K562 (cell line): ENCODE results near the gene MLLT1. TPM values are rescaled to one million over a fixed set of nuclear protein-coding genes. Genes with fewer than 3 reads are reported as not detected.

Source experiments
- BHLHE40 ChIP-seq: IDR thresholded peaks from 2 replicates; pipeline ENCODE4 v1.6.1; 2011; ENCODE audit warnings: low read length, improper control_type of control experiment
- CCNT2 ChIP-seq: IDR thresholded peaks from 2 replicates; pipeline ENCODE4 v1.6.1; 2011; ENCODE audit warnings: borderline replicate concordance, low read depth, mild to moderate bottlenecking, moderate library complexity, mixed read lengths, low read length; ENCODE audit not compliant: insufficient read length; ENCODE audit errors: extremely low read depth
- CEBPB ChIP-seq: fragments of 450-650 bp; IDR thresholded peaks from 2 replicates; pipeline ENCODE4 v1.6.1; 2016; ENCODE audit warnings: missing genetic modification characterization, missing compliant biosample characterization
- CSDE1 ChIP-seq, 2 experiments: fragments of 450-650 bp; IDR thresholded peaks; 2 replicates each; pipeline ENCODE4 v1.6.1; 2016; ENCODE audit warnings: mild to moderate bottlenecking in 1 of 2
- DPF2 ChIP-seq: fragments of 450-650 bp; IDR thresholded peaks from 2 replicates; pipeline ENCODE4 v1.6.1; 2016
- EWSR1 ChIP-seq: fragments of 450-650 bp; IDR thresholded peaks from 2 replicates; pipeline ENCODE4 v1.6.1; 2018; ENCODE audit warnings: borderline replicate concordance, mild to moderate bottlenecking, low read depth, moderate library complexity; ENCODE audit not compliant: partially characterized antibody
- FOXM1 ChIP-seq, 2 experiments: fragments of 450-650 bp in 1 of 2; sonication (generic) in 1 of 2; formaldehyde crosslinking in 1 of 2; IDR thresholded peaks; 2 replicates each; pipeline versions ENCODE4 v1.6.1 to v1.9.0; 2017 to 2022; ENCODE audit warnings: low read depth in 2 of 2, mild to moderate bottlenecking in 2 of 2, missing genetic modification reagents in 1 of 2, moderate library complexity in 1 of 2
- HDAC2 ChIP-seq: fragments of 450-650 bp; IDR thresholded peaks from 2 replicates; pipeline ENCODE4 v1.6.1; 2016; ENCODE audit warnings: mild to moderate bottlenecking
- HDAC6 ChIP-seq: IDR thresholded peaks from 2 replicates; pipeline ENCODE4 v1.6.1; 2012; ENCODE audit warnings: low read depth, mild to moderate bottlenecking, control low read depth, inconsistent platforms, low read length, moderate library complexity
- HOXB6 ChIP-seq: fragments of 250-450 bp; sonication (Bioruptor Pico); IDR thresholded peaks from 2 replicates; pipeline ENCODE4 v1.5.1; 2022; ENCODE audit warnings: mild to moderate bottlenecking, borderline replicate concordance
- MITF ChIP-seq: IDR thresholded peaks from 2 replicates; pipeline ENCODE4 v1.6.1; 2014; ENCODE audit warnings: antibody characterized with exemption
- NR3C1 ChIP-seq: sonication (generic); formaldehyde crosslinking; IDR thresholded peaks from 2 replicates; pipeline ENCODE4 v1.8.1; 2022; ENCODE audit warnings: missing genetic modification reagents
- PHF20 ChIP-seq: fragments of 450-650 bp; IDR thresholded peaks from 2 replicates; pipeline ENCODE4 v1.6.1; 2018; ENCODE audit not compliant: partially characterized antibody
- POLR2H ChIP-seq: IDR thresholded peaks from 2 replicates; pipeline ENCODE4 v1.6.1; 2016; ENCODE audit warnings: missing genetic modification characterization, low read depth, mild to moderate bottlenecking, control low read depth, missing compliant biosample characterization, moderate library complexity
- ZBTB43 ChIP-seq: sonication (generic); formaldehyde crosslinking; IDR thresholded peaks from 2 replicates; pipeline ENCODE4 v1.8.0; 2023; ENCODE audit warnings: mild to moderate bottlenecking, missing genetic modification reagents
- ZC3H8 ChIP-seq: fragments of 450-650 bp; IDR thresholded peaks from 2 replicates; pipeline ENCODE4 v1.6.1; 2017
- ZEB2 ChIP-seq: fragments of 450-650 bp; IDR thresholded peaks from 2 replicates; pipeline ENCODE4 v1.6.1; 2016
- ZNF165 ChIP-seq: fragments of 250-450 bp; sonication (Bioruptor Pico); IDR thresholded peaks from 2 replicates; pipeline ENCODE4 v1.4.0; 2020; ENCODE audit warnings: borderline replicate concordance
- ZNF197 ChIP-seq: fragments of 200-800 bp; sonication (Bioruptor generic); IDR thresholded peaks from 2 replicates; pipeline ENCODE4 v1.6.1; 2016; ENCODE audit warnings: low read depth, missing genetic modification characterization, missing compliant biosample characterization
- polyA plus RNA-seq, 8 experiments: library from polyadenylated mRNA; depleted of rRNA in 4 of 8; stranded (reverse) in 5 of 8; unstranded in 3 of 8; fragments of >200 nt; fragmentation: Nextera tagmentation in 2 of 8; fragmentation: Illumina TruSeq in 1 of 8; extraction: Ambion mirVana in 2 of 8; extraction: Trizol in 1 of 8; gene quantifications; 2 replicates each; pipeline versions ENCODE4 v1.2.1 to v1.2.3, GENCODE V29; 2011 to 2014; ENCODE audit warnings: inconsistent platforms in 1 of 8, missing spikeins in 1 of 8
- total RNA-seq, 7 experiments: library from RNA; depleted of rRNA in 6 of 7; stranded (reverse); fragments of >200 nt in 6 of 7; fragmentation: Illumina TruSeq in 2 of 7; extraction: Trizol in 2 of 7; gene quantifications; 2 replicates each; pipeline versions ENCODE4 v1.2.1 to v1.2.3, GENCODE V29; 2011 to 2021; ENCODE audit warnings: low replicate concordance in 1 of 7
- TF ChIP-seq, protein P1 (sequence below): sonication (generic); formaldehyde crosslinking; IDR thresholded peaks from 2 replicates; pipeline ENCODE4 v1.5.0; 2020; ENCODE audit warnings: missing genetic modification reagents
- TF ChIP-seq, protein P2 (sequence below): sonication (generic); formaldehyde crosslinking; IDR thresholded peaks from 2 replicates; pipeline ENCODE4 v1.8.1; 2022; ENCODE audit warnings: missing genetic modification reagents
- TF ChIP-seq, protein P3 (sequence below), 2 experiments: fragments of 450-650 bp in 1 of 2; sonication (generic) in 1 of 2; formaldehyde crosslinking in 1 of 2; IDR thresholded peaks in 1 of 2; conservative IDR thresholded peaks in 1 of 2; 2 replicates each; pipeline versions ENCODE4 v1.6.1 to v1.8.1; 2016 to 2023; ENCODE audit warnings: mild to moderate bottlenecking in 2 of 2, moderate library complexity in 2 of 2, inconsistent platforms in 1 of 2, missing genetic modification reagents in 1 of 2

The MLLT1 gene
- total and polyA plus RNA-seq, 9 of the 15 experiments (the other 6 are each of a cell fraction or from before 2014, with no cell fraction given) = 0.23 to 63.5 (median 15.4) TPM

GRCh38 chr19:6276447-6276846, 3.3 kb downstream of the MLLT1 start (continued):
- TF ChIP-seq ZNF197 (CRISPR knock-in tag) (no peak), PHF20 (no peak), BHLHE40 (peak; percentile 98), CCNT2 (peak; percentile 67), NR3C1 (no peak), FOXM1 (IDR thresholded peaks at IDR 0.05; ENCODE audit: low read depth) (0 out of 2 replicates have a peak, but pooled peaks have one; percentile 22), FOXM1 (CRISPR knock-in tag; IDR thresholded peaks at IDR 0.05; ENCODE audit: low read depth) (no peak), HDAC2 (peak; percentile 64; the same call in 1 of the 2 replicates), CSDE1 (IDR thresholded peaks at IDR 0.05) (no peak), HOXB6 (CRISPR knock-in tag) (no peak), ZNF165 (CRISPR knock-in tag) (no peak), DPF2 (peak; percentile 91), ZEB2 (peak; percentile 70), ZBTB43 (CRISPR knock-in tag) (no peak), EWSR1 (no peak), POLR2H (tag) (no peak), HDAC6 (no peak), ZC3H8 (no peak), MITF (peak; percentile 93), CEBPB (tag) (no peak)
- TF ChIP-seq, protein P1, sequence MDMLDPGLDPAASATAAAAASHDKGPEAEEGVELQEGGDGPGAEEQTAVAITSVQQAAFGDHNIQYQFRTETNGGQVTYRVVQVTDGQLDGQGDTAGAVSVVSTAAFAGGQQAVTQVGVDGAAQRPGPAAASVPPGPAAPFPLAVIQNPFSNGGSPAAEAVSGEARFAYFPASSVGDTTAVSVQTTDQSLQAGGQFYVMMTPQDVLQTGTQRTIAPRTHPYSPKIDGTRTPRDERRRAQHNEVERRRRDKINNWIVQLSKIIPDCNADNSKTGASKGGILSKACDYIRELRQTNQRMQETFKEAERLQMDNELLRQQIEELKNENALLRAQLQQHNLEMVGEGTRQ (CRISPR knock-in tag) = peak; percentile 51
- TF ChIP-seq, protein P2, sequence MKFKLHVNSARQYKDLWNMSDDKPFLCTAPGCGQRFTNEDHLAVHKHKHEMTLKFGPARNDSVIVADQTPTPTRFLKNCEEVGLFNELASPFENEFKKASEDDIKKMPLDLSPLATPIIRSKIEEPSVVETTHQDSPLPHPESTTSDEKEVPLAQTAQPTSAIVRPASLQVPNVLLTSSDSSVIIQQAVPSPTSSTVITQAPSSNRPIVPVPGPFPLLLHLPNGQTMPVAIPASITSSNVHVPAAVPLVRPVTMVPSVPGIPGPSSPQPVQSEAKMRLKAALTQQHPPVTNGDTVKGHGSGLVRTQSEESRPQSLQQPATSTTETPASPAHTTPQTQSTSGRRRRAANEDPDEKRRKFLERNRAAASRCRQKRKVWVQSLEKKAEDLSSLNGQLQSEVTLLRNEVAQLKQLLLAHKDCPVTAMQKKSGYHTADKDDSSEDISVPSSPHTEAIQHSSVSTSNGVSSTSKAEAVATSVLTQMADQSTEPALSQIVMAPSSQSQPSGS = no peak
- TF ChIP-seq, protein P3, sequence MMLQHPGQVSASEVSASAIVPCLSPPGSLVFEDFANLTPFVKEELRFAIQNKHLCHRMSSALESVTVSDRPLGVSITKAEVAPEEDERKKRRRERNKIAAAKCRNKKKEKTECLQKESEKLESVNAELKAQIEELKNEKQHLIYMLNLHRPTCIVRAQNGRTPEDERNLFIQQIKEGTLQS (IDR thresholded peaks at IDR 0.05) = peak; percentile 17; the same call in 1 of the 2 replicates
- TF ChIP-seq, protein P3 (CRISPR knock-in tag; conservative IDR thresholded peaks at IDR 0.05) = no peak
